Measurements from ENCODE around the gene CDH18.

GRCh38 chr5:19538607-19539006, 449.4 kb downstream of the CDH18 start:
- TF ChIP-seq CTCF (IDR thresholded peaks at IDR 0.05): no peak
- no peak for TF ChIP-seq POLR2A (IDR thresholded peaks at IDR 0.05)

All from uterus (tissue), 2 donors.